NCI-H146 (cell line): ENCODE measurements around the gene TOP3B.
A peak's percentile ranks its signal among the peaks of the same experiment; 100 is the strongest.

Experiments
- DNase-seq: peaks from one replicate; lab custom pipeline; 2025; lab: John Stamatoyannopoulos, UW

Gene TOP3B

DNA sequence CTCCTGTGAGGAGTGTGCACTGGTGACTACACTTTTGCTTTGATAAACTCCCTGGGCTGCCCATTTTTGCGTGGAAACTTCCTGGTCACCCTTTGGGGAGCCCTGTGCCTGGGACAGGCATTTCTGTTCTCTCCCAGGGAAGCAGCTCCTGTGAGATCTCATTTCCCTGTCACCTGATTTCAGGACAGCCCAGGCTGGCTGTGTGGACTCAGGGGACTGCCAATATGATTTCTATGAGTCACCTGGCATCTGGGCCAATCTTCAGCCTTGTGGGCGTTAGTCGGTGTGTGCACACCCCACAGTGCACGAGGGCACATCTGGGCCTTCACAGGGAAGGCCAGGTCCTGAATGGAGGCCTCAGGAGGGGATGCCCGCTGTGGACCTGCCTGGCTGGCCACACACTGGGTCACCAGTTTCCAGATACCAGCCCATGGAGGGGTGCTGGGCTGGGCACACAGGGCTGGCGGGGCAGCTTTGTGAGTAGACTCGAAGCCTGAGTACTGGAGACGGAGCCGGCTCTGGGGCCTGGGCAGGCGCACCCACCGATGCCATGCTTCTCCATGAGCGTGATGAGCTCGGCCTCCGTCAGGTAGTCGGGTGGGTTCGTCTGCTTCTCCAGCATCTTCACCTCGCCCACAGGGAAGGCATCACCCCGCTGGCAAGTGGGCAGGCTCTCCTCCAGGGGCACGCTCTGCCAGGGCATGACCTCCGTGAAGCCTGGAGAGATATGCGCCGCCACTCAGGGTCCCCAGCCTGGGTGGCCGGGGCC is 20.5 kb downstream of the TOP3B start:
- no peak for DNase-seq

DNA sequence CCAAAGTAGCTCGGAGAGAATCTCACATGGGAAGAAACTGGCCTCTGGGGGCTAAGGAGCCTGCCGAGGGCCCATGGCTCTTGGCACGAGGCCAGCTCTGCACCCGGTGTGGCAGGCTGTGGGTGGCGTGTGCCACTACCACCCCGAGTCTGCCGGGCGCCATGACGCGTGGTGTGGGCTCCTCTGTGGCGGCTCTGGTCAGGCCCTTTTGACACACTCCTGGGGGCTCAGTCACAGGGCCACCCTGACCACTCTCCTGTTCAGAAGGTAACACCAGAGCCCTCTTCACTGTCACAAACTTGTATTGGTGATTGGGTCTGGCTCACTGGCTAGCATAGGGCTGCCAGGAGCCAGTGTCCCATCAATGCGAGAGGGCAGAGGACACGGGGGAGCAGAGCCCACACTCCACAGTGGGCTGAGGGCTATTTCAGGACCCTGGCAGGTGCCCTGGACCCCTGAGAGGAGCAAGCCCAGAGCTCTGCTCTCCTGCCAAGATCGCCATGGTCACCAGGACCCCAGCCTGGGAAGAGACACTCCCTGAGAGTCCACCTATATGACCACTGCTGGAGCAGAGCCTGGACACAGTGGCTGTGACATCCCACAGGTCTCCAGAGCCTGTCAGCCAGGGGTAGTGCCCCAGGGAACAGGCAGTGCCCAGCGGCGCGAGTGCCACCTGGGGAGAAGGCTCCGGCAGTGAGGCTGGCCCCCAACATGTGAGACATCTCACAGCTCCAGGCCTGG is 21.3 kb downstream of the TOP3B start:
- DNase-seq: no peak

DNA sequence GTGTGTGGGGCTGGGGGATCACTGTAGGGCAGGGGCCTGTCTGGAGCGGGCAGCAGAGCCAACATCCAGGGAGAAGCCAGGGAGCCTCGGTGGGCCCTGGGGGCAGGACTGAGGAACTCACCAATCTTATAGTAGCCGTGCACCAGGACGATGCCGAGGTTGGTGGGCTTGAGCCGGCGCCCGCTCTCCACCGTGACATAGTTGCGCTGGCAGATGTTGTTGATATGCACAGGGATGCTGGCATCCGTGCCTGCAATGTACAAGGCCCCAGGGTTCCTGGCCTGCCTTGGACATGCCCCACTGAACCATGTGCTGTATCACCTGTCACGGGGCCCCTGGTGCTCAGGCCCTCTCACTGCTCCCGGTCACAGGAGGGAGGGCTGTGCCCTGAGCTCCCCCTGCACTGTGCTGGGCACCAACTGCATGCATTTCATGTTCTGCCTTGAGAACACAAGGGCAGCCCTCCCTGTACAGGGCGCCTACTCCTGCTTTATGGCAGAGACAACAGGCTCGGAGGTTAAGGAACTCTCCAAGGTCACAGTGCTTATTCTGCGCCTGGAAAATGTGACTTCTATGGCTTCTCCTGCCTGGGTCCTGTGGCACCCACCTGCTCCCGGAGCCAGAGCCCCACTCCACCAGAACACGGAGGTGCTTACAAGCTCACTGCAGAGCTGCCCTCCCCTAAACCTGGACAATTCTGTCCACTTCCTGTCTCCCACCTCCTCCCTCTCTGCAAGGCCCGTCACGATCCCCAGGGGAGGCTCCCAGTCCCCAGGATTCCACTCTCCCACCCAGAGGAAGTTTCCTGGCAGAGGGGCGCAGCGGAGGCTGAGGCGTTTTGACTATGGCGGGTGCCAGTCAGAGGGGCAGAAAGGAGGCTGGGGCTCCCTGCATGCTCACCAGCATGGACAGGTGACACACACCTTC is 22.1 kb downstream of the TOP3B start:
- no peak for DNase-seq

DNA sequence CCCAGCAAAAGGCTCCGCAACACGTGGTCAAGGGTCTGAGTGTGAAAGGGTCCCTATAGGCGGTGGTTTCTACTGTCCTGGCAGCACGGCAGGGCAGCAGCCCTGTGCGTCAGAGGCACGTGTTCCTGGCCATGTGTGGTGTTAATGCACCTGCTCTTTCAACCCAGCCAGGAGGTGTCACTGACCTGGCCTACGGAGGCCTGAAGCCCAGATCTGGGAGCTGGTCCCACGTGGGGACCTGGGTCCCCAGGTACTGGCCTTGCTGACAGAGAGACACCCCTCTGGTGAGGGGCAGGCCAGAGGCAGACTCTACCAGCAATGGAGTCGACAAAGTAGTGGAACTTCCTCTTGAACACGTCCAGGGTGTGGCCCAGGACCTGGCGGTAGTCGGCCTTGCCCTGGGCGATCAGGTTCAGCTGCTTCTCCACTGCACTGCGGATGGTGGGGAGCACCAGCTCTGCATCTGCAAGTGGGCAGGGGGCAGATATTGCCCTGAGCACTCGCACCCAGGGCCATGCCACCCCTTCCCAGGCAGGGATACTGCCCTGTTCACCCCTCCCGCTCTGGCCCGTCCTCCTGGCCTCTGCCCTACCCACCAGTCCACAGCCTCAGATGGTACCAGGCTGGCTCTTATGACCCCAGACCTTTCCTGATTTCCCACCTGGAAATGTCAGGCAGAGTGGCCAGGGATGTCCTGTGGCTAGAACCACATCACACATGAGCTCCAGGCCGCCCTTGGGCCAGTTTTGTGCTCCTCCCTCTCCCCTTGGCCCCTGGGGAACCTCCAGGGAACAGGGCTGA is 23.1 kb downstream of the TOP3B start:
- no peak for DNase-seq

DNA sequence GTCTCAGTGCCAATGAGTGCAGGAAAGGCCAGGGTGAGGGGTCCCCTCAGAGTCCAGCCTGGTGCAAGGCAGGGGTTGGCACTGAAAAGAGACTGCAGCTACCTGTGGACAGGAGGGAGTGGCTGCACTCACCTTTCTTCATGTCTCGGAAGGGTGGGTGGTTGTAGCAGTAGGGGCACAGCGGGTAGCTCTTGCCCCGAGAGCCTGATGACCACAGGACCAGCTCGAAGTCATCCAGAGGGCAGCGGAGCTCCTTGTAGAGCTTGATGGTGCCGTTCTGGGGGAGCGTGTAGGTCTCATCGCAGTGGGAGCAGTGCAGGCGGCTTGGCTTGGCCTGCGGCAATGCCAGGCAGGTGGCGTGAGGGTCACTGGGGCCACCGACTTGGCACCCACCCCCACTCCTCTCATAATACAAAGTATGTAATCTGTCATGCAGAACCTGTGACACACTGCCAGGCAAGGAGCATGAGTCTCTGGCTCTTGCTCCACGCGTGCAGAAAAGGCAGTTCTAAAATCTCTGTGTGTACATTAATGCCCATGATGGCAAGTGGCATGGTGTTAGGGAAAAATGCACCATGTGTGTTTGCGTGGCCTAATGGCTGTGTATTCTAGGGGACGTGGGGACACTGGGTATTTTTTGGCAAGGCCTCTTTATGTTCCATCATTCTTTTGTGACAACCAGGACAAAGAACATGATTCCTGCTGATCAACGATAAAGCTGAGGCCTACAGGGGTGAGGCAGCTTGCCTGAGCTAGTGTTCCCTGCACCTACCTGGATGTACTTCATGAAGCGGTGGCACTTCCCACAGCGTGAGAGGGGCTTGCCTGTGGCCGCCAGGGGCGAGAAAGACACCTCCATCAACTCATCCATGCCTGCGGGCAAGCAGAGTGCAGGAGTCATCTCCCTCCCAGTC is 24.0 kb downstream of the TOP3B start:
- DNase-seq: no peak

DNA sequence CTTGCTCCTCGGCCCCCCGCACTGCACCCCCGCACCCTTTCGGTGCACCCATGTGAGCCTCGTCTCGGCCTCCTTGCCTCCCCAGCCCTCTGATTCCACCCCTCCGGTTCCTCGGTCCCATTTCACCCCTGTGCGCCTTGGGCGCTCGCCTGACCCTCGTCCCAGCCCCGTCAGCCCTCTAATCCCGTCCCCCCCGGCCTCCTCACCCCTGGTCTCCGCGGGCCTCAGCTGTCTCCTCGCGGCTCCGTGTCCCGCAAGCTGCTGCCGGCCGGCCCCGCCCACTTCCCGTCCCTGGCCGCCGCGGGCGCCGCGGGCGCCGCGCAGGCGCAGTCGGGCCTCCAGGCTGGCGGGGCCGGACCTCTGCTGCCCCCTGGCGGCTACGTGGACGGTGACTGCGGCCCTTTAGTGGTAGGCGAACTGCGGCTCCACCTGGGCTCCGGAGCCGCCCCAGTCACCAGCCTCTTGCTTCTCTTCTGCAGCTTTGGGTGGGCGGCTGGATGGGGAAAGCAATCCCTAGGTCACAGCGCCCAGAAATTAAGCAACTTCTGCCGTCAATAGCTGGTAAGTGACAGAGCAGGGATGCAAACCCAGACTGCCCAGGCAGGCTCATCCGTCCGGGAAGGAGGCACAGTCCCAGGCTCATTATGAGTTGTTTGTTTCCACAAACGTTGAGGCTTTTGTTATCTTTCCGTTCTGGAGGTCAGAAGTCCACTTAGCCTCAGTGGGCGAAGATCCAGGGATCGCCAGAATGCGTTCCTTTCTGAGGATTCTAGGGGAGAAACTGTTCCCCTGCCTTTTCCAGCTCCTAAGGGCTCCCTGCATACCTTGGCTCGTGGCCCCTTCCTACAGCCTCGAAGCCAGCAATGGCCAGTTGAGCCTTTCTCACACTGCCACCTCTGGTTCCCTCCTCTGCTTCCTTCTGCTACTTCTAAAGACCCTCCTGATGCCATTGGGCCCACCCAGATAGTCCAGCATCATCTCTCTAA is 29.7 kb downstream of the TOP3B start, which contains the start of gene PPM1F:
TSS of gene PPM1F (minus strand) at position 263 of the 986 bp plus-strand sequence. CDS start 6,800 bp downstream, outside the sequence.
- DNase-seq: peak; percentile 70

DNA sequence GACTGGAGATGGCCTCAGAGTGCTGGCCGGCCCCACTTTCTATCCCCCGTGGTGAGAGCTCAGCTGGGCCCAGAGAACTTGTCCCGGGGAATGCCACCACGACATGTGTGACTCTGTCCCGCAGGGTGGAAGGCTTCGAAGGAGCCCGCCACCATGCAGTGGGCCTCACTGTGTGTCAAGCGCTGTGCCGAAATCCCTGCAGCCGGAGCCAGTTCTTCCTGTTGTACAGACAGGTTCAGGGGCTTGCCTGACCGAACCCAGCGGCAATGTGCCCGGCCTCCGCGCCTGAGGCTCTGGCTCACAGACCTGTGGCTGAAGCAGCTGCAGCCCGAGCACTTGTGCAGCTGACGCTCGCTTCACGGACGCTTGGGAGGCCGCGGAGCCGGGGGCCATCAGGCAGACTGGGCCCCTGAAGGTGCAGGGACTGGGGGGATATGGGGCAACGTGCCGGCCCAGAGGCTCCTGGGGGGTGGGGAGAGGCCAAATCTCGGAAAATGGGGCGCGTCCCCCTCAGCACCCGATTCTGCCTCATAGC is 30.6 kb downstream of the TOP3B start:
- DNase-seq: peak; percentile 42

DNA sequence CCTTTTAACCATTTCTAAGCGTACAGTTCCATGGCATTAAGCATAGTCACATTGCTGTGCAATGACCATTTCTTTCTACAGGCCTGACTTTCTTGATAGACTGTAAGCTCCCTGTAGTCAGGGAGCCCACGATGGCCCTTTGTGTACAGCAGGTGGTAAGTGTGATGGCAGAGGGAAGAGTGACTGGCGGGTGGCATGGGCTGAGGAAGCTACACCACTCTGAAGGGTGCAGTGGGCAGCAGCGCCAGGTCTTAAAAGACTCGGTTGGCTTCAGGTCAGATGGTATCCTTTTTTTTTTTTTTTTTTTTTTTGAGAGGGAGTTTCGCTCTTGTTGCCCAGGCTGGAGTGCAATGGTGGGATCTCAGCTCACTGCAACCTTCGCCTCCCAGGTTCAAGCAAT is 31.5 kb downstream of the TOP3B start:
- no peak for DNase-seq

DNA sequence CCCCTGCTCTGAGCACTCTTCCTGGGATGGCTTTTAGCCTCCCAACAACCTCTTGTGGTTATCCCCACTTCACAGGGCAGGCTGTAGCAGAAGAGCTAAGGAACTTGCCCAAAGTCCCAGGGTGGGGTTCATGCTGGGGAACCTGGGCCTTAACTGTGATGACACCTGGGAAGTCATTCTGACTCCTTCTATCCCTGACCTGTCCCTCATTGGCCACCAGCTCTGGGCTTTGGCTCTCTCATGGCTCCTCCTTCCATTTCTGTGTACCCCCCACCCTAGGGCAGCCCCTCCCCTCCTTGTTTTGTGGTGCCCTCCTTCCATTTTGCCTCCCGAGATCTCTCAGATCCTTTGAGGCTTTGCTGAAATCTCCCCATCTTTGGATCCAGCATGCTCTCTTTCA is 32.6 kb downstream of the TOP3B start:
- no peak for DNase-seq

DNA sequence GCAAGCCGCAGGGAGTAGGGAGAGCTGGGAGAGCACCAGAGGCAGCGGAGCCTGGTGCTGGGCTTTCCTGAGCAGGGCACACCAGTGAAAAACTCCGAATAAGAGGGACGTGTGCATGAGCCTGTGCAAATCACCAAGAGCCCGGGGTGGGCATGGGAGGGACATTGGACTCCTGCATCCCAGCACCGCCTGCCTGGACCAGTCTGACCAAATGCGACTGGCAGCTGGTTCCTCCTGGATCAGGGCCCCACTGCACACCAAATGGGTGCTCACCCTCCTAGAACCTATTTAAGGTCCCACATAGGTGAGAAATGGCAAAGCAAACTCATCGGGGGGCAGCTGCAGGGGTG is 33.0 kb downstream of the TOP3B start:
- no peak for DNase-seq

DNA sequence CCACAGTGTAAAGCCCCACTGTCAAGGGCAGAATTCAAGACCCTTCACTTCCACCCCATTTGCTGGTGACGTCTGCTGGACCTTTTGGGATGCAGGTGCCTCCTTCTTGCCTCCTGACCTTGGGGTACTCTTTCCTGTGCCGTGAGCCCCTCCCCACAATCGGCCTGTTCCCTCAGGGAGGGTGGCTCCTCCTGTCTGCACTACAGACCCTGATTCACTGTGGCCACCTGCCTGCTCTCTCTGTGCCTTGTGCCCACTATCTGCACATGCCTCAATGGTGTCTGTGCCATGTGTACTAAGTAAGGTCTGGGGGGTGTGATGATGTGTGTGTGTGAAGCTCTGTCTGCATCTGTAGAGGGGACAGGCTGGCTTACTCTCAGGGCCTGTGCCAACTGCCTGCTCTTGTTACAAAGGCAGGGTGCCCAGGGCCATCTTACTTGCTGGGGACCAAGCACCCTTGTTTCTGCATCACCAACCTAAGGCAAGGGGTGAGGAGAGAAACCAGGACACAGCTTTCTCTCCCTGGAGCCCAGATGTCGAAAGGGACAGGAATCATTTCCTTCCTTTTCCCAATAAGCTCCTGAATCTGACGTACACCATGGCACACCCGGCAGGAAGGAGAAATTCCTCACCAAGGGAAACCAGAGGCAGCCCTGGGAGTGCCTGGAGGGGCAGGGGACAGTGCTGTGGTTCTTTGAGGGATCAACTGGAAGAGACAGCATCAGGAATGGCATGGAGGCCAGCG is 33.6 kb downstream of the TOP3B start:
- no peak for DNase-seq

DNA sequence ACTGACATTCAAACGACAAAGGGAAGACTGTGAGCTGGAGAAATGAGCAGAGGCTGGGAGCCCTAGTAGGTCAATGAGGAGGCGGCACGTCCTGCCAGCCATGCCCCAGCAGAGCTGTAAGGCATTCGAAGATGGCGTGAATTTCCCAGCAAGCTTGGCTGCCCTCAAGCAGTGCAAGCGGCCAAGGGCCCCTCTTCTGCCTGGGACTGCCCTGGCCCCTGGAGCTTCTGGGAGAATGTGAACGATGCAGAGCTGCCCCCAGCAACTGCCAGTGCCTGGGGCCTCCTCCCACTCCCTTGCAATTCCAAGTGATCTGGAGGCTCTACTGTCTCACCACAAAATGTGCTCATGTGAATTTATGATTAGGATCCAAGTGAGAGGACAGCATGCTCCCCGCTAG is 34.2 kb downstream of the TOP3B start:
- DNase-seq: no peak

DNA sequence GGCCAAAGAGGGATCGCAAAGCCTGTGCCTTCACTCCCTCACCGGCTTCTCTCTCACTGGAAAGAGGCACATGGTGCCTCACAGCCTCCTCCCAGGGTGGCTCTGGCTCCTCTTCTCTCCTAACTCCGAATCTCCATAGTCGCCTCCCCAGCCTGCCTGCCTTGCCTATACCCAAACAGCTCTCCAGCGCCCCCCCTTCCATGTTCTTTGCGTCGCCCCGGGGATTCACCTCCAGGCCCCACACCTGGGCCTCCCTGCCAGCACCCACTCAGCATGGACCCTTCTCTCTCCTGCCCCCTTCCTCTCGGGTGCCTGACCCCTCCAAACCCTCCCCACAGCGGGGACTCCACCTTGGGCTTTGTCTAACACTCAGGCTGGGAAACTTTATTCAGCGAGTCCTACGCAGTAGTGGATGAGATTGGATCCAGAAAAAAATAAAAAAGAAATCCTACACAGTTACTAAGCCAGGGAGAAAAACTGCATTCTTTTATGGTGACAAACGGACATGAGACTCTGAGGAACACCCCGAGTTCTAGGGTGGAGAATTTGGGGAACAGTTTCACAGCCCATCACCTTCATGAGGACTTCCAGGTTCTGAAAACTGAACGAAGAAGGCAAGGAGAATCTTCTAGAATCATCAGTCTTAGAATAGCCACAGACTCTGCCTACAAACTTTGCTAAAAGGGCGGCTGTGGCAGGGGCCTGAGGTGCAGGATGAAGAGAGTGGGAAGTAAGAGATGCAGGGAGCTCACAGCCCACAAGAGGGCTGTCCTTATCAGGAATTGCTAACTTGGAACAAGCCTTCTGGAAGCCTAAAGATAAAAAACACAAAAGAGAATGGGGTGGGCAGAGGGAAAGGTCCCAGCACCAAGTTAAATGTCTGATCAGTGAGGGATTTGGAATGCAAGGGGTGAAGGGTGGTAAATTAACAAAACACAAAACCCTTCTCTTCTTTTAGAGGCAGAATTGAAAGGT is 35.3 kb downstream of the TOP3B start:
- DNase-seq: no peak

DNA sequence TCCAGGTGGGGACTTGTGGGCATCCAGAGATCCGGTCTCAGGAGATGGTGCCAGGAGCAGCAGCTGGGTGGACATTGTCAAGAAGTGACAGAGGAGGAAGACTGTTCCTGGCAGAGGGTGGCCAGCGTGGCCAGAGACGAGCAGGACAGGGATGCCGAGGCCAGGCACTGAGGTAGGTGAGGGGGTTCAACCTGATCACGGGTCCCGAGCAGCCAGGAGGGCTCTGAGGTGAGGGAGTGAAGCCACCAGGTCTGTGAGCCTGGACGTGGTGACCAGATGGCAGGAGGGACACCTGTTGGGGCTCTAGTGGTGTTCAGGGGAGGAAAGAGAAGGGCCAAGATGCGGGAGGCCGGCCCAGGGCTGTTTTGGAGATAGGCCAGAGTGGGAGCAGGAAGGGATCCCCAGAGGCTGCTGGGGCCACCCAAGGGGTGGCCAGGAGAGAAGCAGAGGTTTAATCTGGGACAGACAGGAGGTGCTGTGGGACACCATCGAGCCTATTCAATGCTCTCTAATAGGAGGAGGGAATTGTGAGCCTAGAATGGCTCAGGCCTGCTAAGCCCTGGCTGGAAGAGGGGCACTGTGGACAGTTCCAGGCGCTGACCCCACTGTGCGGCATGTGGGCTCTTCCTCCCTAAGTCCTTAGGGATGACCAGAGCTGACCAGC is 36.2 kb downstream of the TOP3B start:
- DNase-seq: no peak

DNA sequence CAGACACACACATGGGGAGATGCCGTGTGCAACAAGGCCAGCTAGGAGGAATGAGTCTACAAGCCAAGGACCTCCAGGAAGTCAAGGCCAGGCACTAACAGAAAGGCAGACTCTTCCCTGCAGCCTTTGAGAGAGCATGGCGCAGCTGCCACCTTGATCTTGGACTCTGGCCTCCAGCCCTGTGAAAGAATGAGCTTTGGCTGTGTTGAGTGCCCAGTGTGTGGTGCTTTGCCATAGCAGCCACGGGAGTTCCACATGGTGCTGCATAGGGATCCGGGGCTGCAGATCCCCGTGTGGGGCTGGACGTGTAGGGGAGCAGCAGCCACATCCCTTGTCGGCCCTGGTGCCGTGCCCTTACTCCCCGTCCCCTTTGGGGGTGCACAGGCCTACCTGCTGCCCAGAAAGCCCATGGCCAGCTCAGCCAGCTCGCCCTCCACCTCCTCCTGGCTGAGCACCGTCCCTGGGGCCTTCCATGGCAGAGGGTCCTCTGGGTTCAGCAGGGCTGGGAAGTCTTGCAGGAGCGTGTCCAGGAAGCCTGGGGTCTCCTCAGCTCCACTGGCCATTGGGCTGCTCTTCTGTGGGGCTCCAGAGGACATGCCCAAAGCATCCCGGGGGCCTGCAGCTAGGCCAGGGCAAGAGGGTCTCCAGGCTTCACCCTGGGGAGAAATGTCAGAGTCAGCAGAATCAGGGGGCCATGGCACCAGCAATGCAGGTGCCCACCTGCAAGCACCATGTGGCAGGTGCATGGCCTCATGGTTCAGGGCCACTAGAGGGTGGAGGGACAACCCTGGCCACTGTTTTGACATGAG is 36.9 kb downstream of the TOP3B start:
- no peak for DNase-seq

DNA sequence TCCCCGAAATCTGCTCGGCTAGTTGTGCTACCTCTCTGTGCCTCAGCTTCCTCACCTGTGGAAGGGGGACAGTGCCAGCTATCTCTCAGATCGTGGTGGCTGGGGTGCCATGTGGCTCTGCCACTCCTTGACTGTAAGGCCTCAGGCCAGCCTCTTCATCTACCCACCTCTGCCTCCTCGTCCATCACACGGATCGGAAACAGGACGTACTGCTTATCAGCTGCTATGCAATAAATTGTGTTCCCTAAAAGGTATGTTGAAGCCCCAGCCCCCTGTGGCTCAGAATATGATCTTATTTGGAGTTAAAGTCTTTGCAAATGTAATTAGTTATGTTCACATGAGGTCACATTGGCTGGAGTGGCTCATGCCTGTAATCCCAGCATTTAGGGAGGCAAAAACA is 37.7 kb downstream of the TOP3B start:
- DNase-seq: no peak
